PFSK-1 (cell line): ENCODE measurements around the gene ANKS1B.

Source experiments
- POLR2AphosphoS5 ChIP-seq: IDR thresholded peaks from 2 replicates; pipeline ENCODE4 v1.6.1; 2012; ENCODE audit warnings: low read depth, mild to moderate bottlenecking, control low read depth, low read length, moderate library complexity
- SIN3A ChIP-seq: IDR thresholded peaks from 2 replicates; pipeline ENCODE4 v1.6.1; 2012; ENCODE audit warnings: mild to moderate bottlenecking, low read length, moderate library complexity, borderline replicate concordance; ENCODE audit not compliant: insufficient read depth
- TAF1 ChIP-seq: IDR thresholded peaks from 2 replicates; pipeline ENCODE4 v1.6.1; 2012; ENCODE audit warnings: low read length, control low read depth, borderline replicate concordance; ENCODE audit not compliant: insufficient read depth

- no peak for TF ChIP-seq POLR2AphosphoS5
- TF ChIP-seq TAF1 = no peak
- TF ChIP-seq SIN3A = no peak
Observed at GRCh38 chr12:99618657-99619056, 366.1 kb downstream of the ANKS1B start.
